IMR-90 (cell line): Measurements from ENCODE around the gene SUSD6. TPM values are rescaled to one million over a fixed set of nuclear protein-coding genes. Genes with fewer than 3 reads are reported as not detected.

ENCODE experiments used
- ATAC-seq: fragments of 200-7000 bp; cut with Tn5 transposase; 2 replicates; pipeline ENCODE4 v1.9.1; 2020; ENCODE audit warnings: low read depth, mild to moderate bottlenecking, moderate library complexity
- BruUV-seq: library from RNA; stranded (reverse); fragments of 400-500 nt; replicated peaks from 2 replicates; lab custom pipeline; 2021; lab: Mats Ljungman, UMichigan
- CTCF ChIA-PET: fragments of 300-600 bp; formaldehyde crosslinking; extraction: SDS; loops from one replicate; lab custom pipeline; 2021; ENCODE audit warnings: antibody characterized with exemption; lab: Yijun Ruan, JAX
- POLR2A ChIA-PET: fragments of 300-600 bp; sonication (Branson Sonifier 250); formaldehyde crosslinking; loops from one replicate; lab custom pipeline; 2022; ENCODE audit warnings: antibody characterized with exemption; ENCODE audit not compliant: unreplicated experiment; lab: Charles Lee
- DNase-seq: peaks from one replicate; pipeline ENCODE4 v3.0.0; 2013
- H2AFZ ChIP-seq: replicated peaks from 2 replicates; pipeline ENCODE3; 2013; ENCODE audit warnings: low read length, mild to moderate bottlenecking; ENCODE audit not compliant: poor library complexity
- H2AK5ac ChIP-seq: 2 replicates; pipeline ENCODE4 v1.6.1; 2013; ENCODE audit warnings: low read depth, low read length, inconsistent platforms
- H2AK9ac ChIP-seq: replicated peaks from 2 replicates; pipeline ENCODE3; 2013; ENCODE audit warnings: mild to moderate bottlenecking, low read depth, low read length, moderate library complexity; ENCODE audit not compliant: poor library complexity
- H2BK120ac ChIP-seq: 2 replicates; pipeline ENCODE4 v1.6.1; 2013; ENCODE audit warnings: low read depth, low read length, inconsistent platforms
- H2BK15ac ChIP-seq: 3 replicates; pipeline ENCODE4 v1.6.1; 2013; ENCODE audit warnings: low read depth, low read length, inconsistent platforms
- H2BK20ac ChIP-seq: 2 replicates; pipeline ENCODE4 v1.6.1; 2013; ENCODE audit warnings: low read depth, mild to moderate bottlenecking, inconsistent platforms, low read length, moderate library complexity
- H2BK5ac ChIP-seq: 2 replicates; pipeline ENCODE4 v1.6.1; 2013; ENCODE audit warnings: mild to moderate bottlenecking, low read depth, low read length, inconsistent platforms; ENCODE audit not compliant: poor library complexity, severe bottlenecking
- H3K14ac ChIP-seq: replicated peaks from 2 replicates; pipeline ENCODE4 v1.6.1; 2013; ENCODE audit warnings: low read depth, low read length, inconsistent platforms
- H3K18ac ChIP-seq: 2 replicates; pipeline ENCODE4 v1.6.1; 2013; ENCODE audit warnings: low read depth, low read length, control low read depth
- H3K23ac ChIP-seq: 2 replicates; pipeline ENCODE4 v1.6.1; 2013; ENCODE audit warnings: low read depth, low read length, inconsistent platforms
- H3K27ac ChIP-seq: 2 replicates; pipeline ENCODE4 v1.5.1; 2013; ENCODE audit warnings: mild to moderate bottlenecking, control low read depth, low read length; ENCODE audit not compliant: insufficient read depth
- H3K27me3 ChIP-seq: 2 replicates; pipeline ENCODE4 v1.6.1; 2013; ENCODE audit warnings: low read length; ENCODE audit not compliant: control insufficient read depth, insufficient read depth
- H3K36me3 ChIP-seq: 2 replicates; pipeline ENCODE4 v1.6.1; 2013; ENCODE audit warnings: low read length, mixed read lengths; ENCODE audit not compliant: control insufficient read depth, insufficient read depth
- H3K4ac ChIP-seq: 2 replicates; pipeline ENCODE4 v1.6.1; 2013; ENCODE audit warnings: low read depth, low read length, inconsistent platforms
- H3K4me1 ChIP-seq: 2 replicates; pipeline ENCODE4 v1.6.1; 2013; ENCODE audit warnings: low read length, mixed read lengths; ENCODE audit not compliant: control insufficient read depth, insufficient read depth
- H3K4me2 ChIP-seq: 2 replicates; pipeline ENCODE4 v1.6.1; 2013; ENCODE audit warnings: low read depth, mild to moderate bottlenecking, control low read depth, low read length, moderate library complexity
- H3K4me3 ChIP-seq: 2 replicates; pipeline ENCODE4 v1.5.1; 2013; ENCODE audit warnings: low read depth, mild to moderate bottlenecking, control low read depth, low read length, moderate library complexity; ENCODE audit not compliant: insufficient read depth
- H3K56ac ChIP-seq: 2 replicates; pipeline ENCODE4 v1.6.1; 2013; ENCODE audit warnings: low read length, inconsistent platforms; ENCODE audit not compliant: insufficient read depth; ENCODE audit errors: extremely low read depth
- H3K79me1 ChIP-seq, 2 experiments: 2 replicates each; pipeline ENCODE4 v1.6.1; 2013; ENCODE audit warnings: low read length in 2 of 2, inconsistent platforms in 1 of 2, low read depth in 1 of 2
- H3K9ac ChIP-seq: 2 replicates; pipeline ENCODE4 v1.6.1; 2013; ENCODE audit warnings: low read depth, low read length, control low read depth
- H3K9me1 ChIP-seq: 2 replicates; pipeline ENCODE4 v1.6.1; 2013; ENCODE audit warnings: low read length, inconsistent platforms; ENCODE audit not compliant: insufficient read depth
- H3K9me3 ChIP-seq: 2 replicates; pipeline ENCODE4 v1.6.1; 2013; ENCODE audit warnings: low read length; ENCODE audit not compliant: control insufficient read depth, insufficient read depth
- H4K20me1 ChIP-seq: 2 replicates; pipeline ENCODE4 v1.6.1; 2013; ENCODE audit warnings: low read length, inconsistent platforms; ENCODE audit not compliant: insufficient read depth
- H4K5ac ChIP-seq: 2 replicates; pipeline ENCODE4 v1.6.1; 2013; ENCODE audit warnings: mild to moderate bottlenecking, low read depth, low read length, control low read depth
- H4K8ac ChIP-seq, 2 experiments: 2 replicates each; pipeline ENCODE4 v1.6.1; 2013; ENCODE audit warnings: low read depth in 2 of 2, low read length in 2 of 2, control low read depth in 1 of 2, inconsistent platforms in 1 of 2
- H4K91ac ChIP-seq: 2 replicates; pipeline ENCODE4 v1.6.1; 2013; ENCODE audit warnings: low read depth, low read length, inconsistent platforms; ENCODE audit not compliant: insufficient read depth
- BHLHE40 ChIP-seq: fragments of 150-350 bp; IDR thresholded peaks from 2 replicates; pipeline ENCODE4 v1.6.1; 2016; ENCODE audit warnings: mild to moderate bottlenecking, low read depth, low read length
- CEBPB ChIP-seq: IDR thresholded peaks from 2 replicates; pipeline ENCODE4 v1.6.1; 2012; ENCODE audit warnings: low read depth, low read length, improper control_type of control experiment
- CHD1 ChIP-seq: IDR thresholded peaks from 2 replicates; pipeline ENCODE4 v1.6.1; 2012; ENCODE audit warnings: low read depth, low read length, improper control_type of control experiment
- ELK1 ChIP-seq: fragments of 150-350 bp; IDR thresholded peaks from 2 replicates; pipeline ENCODE4 v1.6.1; 2016; ENCODE audit warnings: low read depth, mild to moderate bottlenecking, low read length, moderate library complexity, borderline replicate concordance
- MAFK ChIP-seq: IDR thresholded peaks from 2 replicates; pipeline ENCODE4 v1.6.1; 2012; ENCODE audit warnings: low read depth, low read length, improper control_type of control experiment
- MAZ ChIP-seq: IDR thresholded peaks from 2 replicates; pipeline ENCODE4 v1.6.1; 2012; ENCODE audit warnings: low read depth, mild to moderate bottlenecking, low read length, improper control_type of control experiment, moderate library complexity, borderline replicate concordance
- MXI1 ChIP-seq: IDR thresholded peaks from 2 replicates; pipeline ENCODE4 v1.6.1; 2012; ENCODE audit warnings: low read depth, mild to moderate bottlenecking, low read length, moderate library complexity, borderline replicate concordance
- POLR2A ChIP-seq: IDR thresholded peaks from 2 replicates; pipeline ENCODE4 v1.6.1; 2012; ENCODE audit warnings: mild to moderate bottlenecking, low read depth, low read length
- RCOR1 ChIP-seq: IDR thresholded peaks from 2 replicates; pipeline ENCODE4 v1.6.1; 2012; ENCODE audit warnings: mild to moderate bottlenecking, low read length, improper control_type of control experiment; ENCODE audit not compliant: insufficient replicate concordance
- RFX5 ChIP-seq: IDR thresholded peaks from 2 replicates; pipeline ENCODE4 v1.8.0; 2012; ENCODE audit warnings: low read depth, mild to moderate bottlenecking, low read length, moderate library complexity
- SMC3 ChIP-seq: fragments of 150-350 bp; IDR thresholded peaks from 2 replicates; pipeline ENCODE4 v1.6.1; 2016; ENCODE audit warnings: low read depth, mild to moderate bottlenecking, antibody characterized with exemption, low read length, moderate library complexity
- WGBS, 2 experiments: methylation state at CpG; one replicate each; pipeline versions ENCODE4 v1.1.5 to v1.1.7; 2013; ENCODE audit warnings: missing lambda C conversion rate in 2 of 2; ENCODE audit not compliant: insufficient read length in 1 of 2; ENCODE audit errors: extremely low coverage in 2 of 2; 5-methylcytosine and 5-hydroxymethylcytosine counted together
- dilution Hi-C: fragments of 300-500 bp; cut with HindIII; formaldehyde crosslinking; loops from one replicate; pipeline ENCODE4 v1.14.3; 2018; ENCODE audit warnings: low sequenced_read_pairs; ENCODE audit not compliant: unreplicated experiment
- in situ Hi-C: fragments of 300-500 bp; cut with MboI; formaldehyde crosslinking; loops from 3 replicates; pipeline ENCODE4 v1.14.3; 2019; ENCODE audit warnings: low sequenced_read_pairs, inconsistent platforms, mixed read lengths
- intact Hi-C: fragments of 100-400 bp; cut with micrococcal nuclease; formaldehyde crosslinking; loops from 2 replicates; pipeline ENCODE4 v1.10.0; 2022
- polyA plus RNA-seq, 3 experiments: library from polyadenylated mRNA; depleted of rRNA; stranded (reverse); fragments of >200 nt; gene quantifications; 2 replicates each; pipeline ENCODE4 v1.2.3, GENCODE V29; 2012; ENCODE audit warnings: low replicate concordance in 1 of 3
- total RNA-seq: library from RNA; depleted of rRNA; stranded (reverse); fragments of >200 nt; gene quantifications from 2 replicates; pipeline ENCODE4 v1.2.3, GENCODE V29; 2012
- TF ChIP-seq, protein P1 (sequence below): conservative IDR thresholded peaks from 2 replicates; pipeline ENCODE4 v1.5.1; 2012; ENCODE audit warnings: mild to moderate bottlenecking, low read depth, low read length, improper control_type of control experiment
- TF ChIP-seq, protein P2 (sequence below): fragments of 150-350 bp; IDR thresholded peaks from 2 replicates; pipeline ENCODE4 v1.6.1; 2017; ENCODE audit warnings: mild to moderate bottlenecking, antibody characterized with exemption, low read length, low read depth

Gene SUSD6
- total and polyA plus RNA-seq, 2 of the 4 experiments (the other 2 are of a cell fraction) = 2.3 to 10.1 TPM

- DNase-seq = no peak
- Histone ChIP-seq H2BK120ac (no peak overlapping the region), H3K18ac (no peak overlapping the region), H3K36me3 (peaks cover 2% of the 10 kb centered on the region; the same call in 1 of the 2 replicates), H3K4me1 (peaks cover 13% of the 10 kb centered on the region), H3K23ac (no peak overlapping the region), H4K8ac (no peak overlapping the region), H3K27me3 (no peaks in the 10 kb centered on the region), H3K9me1 (peaks cover 31% of the 10 kb centered on the region), H4K5ac (no peak overlapping the region), H3K56ac (no peak overlapping the region), H2BK20ac (no peak overlapping the region), H3K4ac (no peak overlapping the region), H4K20me1 (peaks cover 47% of the 10 kb centered on the region), H4K91ac (no peak overlapping the region), H3K4me3 (no peak overlapping the region), H3K9ac (no peak overlapping the region), H2BK15ac (no peak overlapping the region), H3K9me3 (no peaks in the 10 kb centered on the region), H2AK5ac (no peak overlapping the region), H2AFZ (no peak overlapping the region), H3K14ac (no peak overlapping the region), H2BK5ac (no peak overlapping the region), H3K4me2 (no peak overlapping the region), H2AK9ac (no peak overlapping the region), H3K27ac (no peak overlapping the region), H3K79me1 (peaks cover 30 to 78% of the 10 kb centered on the region in 2 experiments)
- intact Hi-C loops = no loop called here
- WGBS, 2 experiments = no CpG with 5 or more reads among the region's 1 CpG
- TF ChIP-seq, protein P1, sequence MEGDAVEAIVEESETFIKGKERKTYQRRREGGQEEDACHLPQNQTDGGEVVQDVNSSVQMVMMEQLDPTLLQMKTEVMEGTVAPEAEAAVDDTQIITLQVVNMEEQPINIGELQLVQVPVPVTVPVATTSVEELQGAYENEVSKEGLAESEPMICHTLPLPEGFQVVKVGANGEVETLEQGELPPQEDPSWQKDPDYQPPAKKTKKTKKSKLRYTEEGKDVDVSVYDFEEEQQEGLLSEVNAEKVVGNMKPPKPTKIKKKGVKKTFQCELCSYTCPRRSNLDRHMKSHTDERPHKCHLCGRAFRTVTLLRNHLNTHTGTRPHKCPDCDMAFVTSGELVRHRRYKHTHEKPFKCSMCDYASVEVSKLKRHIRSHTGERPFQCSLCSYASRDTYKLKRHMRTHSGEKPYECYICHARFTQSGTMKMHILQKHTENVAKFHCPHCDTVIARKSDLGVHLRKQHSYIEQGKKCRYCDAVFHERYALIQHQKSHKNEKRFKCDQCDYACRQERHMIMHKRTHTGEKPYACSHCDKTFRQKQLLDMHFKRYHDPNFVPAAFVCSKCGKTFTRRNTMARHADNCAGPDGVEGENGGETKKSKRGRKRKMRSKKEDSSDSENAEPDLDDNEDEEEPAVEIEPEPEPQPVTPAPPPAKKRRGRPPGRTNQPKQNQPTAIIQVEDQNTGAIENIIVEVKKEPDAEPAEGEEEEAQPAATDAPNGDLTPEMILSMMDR = no peak
- TF ChIP-seq BHLHE40 (no peak), MAZ (no peak), ELK1 (no peak), MXI1 (no peak), RCOR1 (no peak), RFX5 (no peak), SMC3 (no peak), POLR2A (no peak), MAFK (no peak), CEBPB (no peak), CHD1 (no peak)
- TF ChIP-seq, protein P2, sequence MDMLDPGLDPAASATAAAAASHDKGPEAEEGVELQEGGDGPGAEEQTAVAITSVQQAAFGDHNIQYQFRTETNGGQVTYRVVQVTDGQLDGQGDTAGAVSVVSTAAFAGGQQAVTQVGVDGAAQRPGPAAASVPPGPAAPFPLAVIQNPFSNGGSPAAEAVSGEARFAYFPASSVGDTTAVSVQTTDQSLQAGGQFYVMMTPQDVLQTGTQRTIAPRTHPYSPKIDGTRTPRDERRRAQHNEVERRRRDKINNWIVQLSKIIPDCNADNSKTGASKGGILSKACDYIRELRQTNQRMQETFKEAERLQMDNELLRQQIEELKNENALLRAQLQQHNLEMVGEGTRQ = no peak
- dilution Hi-C loops = no loop called here
- no TSS peak for BruUV-seq
- ChIA-PET POLR2A (no interaction called here), CTCF (interaction anchor here (1.5 kb wide), 1 partner anchor 54 kb away, joined by 3 read pairs; no protein-coding TSS in a partner anchor)
- no peak for ATAC-seq
- in situ Hi-C loops = no loop called here
These were observed 76.9 kb downstream of the SUSD6 start for GRCh38 chr14:69688299-69688649.
